ENCODE data around the gene STX1A.

DNA sequence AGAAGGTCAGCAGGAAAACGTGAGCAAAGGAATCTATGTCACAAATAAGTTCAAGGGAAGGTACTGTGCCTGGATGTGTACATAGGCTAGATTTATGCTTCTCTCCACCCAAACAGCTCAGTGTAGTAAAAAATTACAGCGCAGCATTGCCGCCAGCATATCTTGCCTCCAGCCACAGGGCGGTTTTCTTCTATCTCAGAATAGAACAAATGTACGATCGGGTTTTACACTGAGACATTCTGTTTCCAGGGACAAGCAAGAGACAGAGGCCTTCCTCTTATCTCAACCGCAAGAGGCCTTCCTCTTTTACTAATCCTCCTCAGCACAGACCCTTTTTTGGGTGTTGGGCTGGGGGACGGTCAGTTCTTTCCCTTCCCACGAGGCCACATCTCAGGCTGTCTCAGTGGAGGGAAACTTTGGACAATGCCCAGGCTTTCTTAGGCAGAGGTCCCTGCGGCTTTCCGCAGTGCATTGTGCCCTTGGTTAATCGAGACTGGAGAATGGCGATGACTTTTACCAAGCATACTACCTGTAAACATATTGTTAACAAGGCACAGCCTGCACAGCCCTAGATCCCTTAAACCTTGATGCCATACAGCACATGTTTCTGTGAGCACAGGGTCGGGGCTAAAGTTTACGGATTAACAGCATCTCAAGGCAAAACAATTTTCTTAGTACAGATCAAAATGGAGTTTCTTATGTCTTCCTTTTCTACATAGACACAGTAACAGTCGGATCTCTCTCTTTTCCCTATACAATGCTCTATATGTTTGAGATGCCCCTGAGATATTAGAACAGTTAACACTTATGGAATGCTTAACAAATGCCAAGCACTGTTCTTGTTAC, 30.7 kb upstream of the STX1A start:
- TF ChIP-seq, protein P1, sequence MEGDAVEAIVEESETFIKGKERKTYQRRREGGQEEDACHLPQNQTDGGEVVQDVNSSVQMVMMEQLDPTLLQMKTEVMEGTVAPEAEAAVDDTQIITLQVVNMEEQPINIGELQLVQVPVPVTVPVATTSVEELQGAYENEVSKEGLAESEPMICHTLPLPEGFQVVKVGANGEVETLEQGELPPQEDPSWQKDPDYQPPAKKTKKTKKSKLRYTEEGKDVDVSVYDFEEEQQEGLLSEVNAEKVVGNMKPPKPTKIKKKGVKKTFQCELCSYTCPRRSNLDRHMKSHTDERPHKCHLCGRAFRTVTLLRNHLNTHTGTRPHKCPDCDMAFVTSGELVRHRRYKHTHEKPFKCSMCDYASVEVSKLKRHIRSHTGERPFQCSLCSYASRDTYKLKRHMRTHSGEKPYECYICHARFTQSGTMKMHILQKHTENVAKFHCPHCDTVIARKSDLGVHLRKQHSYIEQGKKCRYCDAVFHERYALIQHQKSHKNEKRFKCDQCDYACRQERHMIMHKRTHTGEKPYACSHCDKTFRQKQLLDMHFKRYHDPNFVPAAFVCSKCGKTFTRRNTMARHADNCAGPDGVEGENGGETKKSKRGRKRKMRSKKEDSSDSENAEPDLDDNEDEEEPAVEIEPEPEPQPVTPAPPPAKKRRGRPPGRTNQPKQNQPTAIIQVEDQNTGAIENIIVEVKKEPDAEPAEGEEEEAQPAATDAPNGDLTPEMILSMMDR (IDR thresholded peaks at IDR 0.05), result no peak
- TF ChIP-seq POLR2A (IDR thresholded peaks at IDR 0.05), result no peak
